Testis (tissue), 3 donors: ENCODE data around the gene DHCR24. TPM values are rescaled to one million over a fixed set of nuclear protein-coding genes. Genes with fewer than 3 reads are reported as not detected.
A peak's percentile ranks its signal among the peaks of the same experiment; 100 is the strongest.

Source experiments
- DNase-seq: peaks from one replicate; pipeline ENCODE4 v3.0.0-alpha.2; 2019
- H3K27ac ChIP-seq, 2 donors: fragments of 200-600 bp; sonication (generic); one replicate each; pipeline ENCODE4 v1.5.1; 2019
- H3K27me3 ChIP-seq: fragments of 200-600 bp; sonication (generic); one replicate; pipeline ENCODE4 v1.5.1; 2019
- H3K36me3 ChIP-seq: fragments of 200-600 bp; sonication (generic); one replicate; pipeline ENCODE4 v1.5.1; 2017; ENCODE audit warnings: low read depth; ENCODE audit errors: missing control alignments
- H3K4me1 ChIP-seq: fragments of 200-600 bp; sonication (generic); one replicate; pipeline ENCODE4 v1.5.1; 2019
- H3K4me3 ChIP-seq, 2 donors: fragments of 200-600 bp; sonication (generic); one replicate each; pipeline ENCODE4 v1.5.1; 2017 to 2019
- H3K9me3 ChIP-seq: fragments of 200-600 bp; sonication (generic); one replicate; pipeline ENCODE4 v1.5.1; 2017
- POLR2A ChIP-seq: fragments of 450-650 bp; IDR thresholded peaks from one replicate; pipeline ENCODE4 v1.6.1; 2017; ENCODE audit warnings: antibody characterized with exemption, mild to moderate bottlenecking, moderate library complexity
- WGBS, 2 donors: methylation state at CpG; one replicate each; pipeline ENCODE4 v1.1.5; 2018; 5-methylcytosine and 5-hydroxymethylcytosine counted together
- intact Hi-C: fragments of 100-400 bp; cut with DNase I; formaldehyde crosslinking; loops from one replicate; pipeline ENCODE4 v1.15.1; 2023; ENCODE audit warnings: low total_unique reads
- polyA plus RNA-seq: library from polyadenylated mRNA; stranded (reverse); fragments of 350-450 nt; fragmentation: Illumina TruSeq; extraction: RNeasy Lipid Tissue Mini Kit (QIAGEN cat#74804); gene quantifications from one replicate; pipeline ENCODE4 v1.2.3, GENCODE V29; 2014; ENCODE audit warnings: low read depth, low replicate concordance; ENCODE audit not compliant: insufficient read depth
- total RNA-seq, 2 donors: library from RNA; depleted of rRNA; stranded (reverse); fragments of >200 nt; gene quantifications; one replicate each; pipeline ENCODE4 v1.2.3, GENCODE V29; 2016
- TF ChIP-seq, protein P1 (sequence below), 3 experiments: fragments of 450-650 bp in 2 of 3; fragments of 200-600 bp in 1 of 3; sonication (generic) in 1 of 3; IDR thresholded peaks; one replicate each; pipeline ENCODE4 v1.5.1; 2016 to 2019; ENCODE audit warnings: antibody characterized with exemption in 3 of 3, mild to moderate bottlenecking in 2 of 3, moderate library complexity in 1 of 3

Gene DHCR24
- total and polyA plus RNA-seq, 3 donors from 2014 or later, result 48.5 to 127 (median 75.7) TPM

GRCh38 chr1:54814571-54814970 lies 72.4 kb downstream of the DHCR24 start:
- peak; percentile 2 for DNase-seq
- Histone ChIP-seq H3K4me1 (no peaks in the 10 kb centered on the region), H3K27ac (no peak overlapping the region), H3K36me3 (no peaks in the 10 kb centered on the region), H3K27me3 (no peaks in the 10 kb centered on the region), H3K4me3 (no peak overlapping the region), H3K9me3 (no peaks in the 10 kb centered on the region)
- 95 to 100% methylated on average over 3 to 5 of the region's 5 CpGs for WGBS, 2 donors
- intact Hi-C loops, result no loop called here
- TF ChIP-seq, protein P1, sequence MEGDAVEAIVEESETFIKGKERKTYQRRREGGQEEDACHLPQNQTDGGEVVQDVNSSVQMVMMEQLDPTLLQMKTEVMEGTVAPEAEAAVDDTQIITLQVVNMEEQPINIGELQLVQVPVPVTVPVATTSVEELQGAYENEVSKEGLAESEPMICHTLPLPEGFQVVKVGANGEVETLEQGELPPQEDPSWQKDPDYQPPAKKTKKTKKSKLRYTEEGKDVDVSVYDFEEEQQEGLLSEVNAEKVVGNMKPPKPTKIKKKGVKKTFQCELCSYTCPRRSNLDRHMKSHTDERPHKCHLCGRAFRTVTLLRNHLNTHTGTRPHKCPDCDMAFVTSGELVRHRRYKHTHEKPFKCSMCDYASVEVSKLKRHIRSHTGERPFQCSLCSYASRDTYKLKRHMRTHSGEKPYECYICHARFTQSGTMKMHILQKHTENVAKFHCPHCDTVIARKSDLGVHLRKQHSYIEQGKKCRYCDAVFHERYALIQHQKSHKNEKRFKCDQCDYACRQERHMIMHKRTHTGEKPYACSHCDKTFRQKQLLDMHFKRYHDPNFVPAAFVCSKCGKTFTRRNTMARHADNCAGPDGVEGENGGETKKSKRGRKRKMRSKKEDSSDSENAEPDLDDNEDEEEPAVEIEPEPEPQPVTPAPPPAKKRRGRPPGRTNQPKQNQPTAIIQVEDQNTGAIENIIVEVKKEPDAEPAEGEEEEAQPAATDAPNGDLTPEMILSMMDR (IDR thresholded peaks at IDR 0.05), result no peak
- TF ChIP-seq POLR2A, result no peak

DNA sequence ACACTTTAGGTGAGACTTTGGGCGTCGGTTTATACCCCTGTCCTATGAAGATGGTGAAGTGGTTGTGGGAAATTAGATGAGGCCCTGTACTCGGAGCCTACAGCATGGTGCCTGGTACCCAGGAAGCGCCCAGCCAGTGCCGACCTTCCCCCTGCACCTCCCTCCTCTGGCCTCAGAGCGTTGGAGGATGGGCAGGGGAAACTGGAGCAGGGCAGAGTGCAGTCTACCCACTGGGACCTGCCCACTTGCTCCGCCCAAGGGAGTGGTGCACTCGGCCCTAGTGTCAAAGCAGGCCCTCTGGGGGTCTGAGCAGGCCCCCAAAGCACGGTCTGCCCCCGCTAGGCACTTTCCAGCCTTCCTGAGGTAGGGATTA lies 72.9 kb downstream of the DHCR24 start:
- no peaks in the 10 kb centered on the region for H3K36me3 ChIP-seq
- H3K27me3 ChIP-seq, result no peaks in the 10 kb centered on the region
- no peaks in the 10 kb centered on the region for H3K9me3 ChIP-seq
- TF ChIP-seq POLR2A, result no peak
- TF ChIP-seq, protein P1 (IDR thresholded peaks at IDR 0.05), result no peak
- peak; percentile 3 for DNase-seq
- intact Hi-C loops, result no loop called here
- WGBS, 2 donors, result 82 to 89% methylated on average over 2 to 10 of the region's 10 CpGs
- no peak overlapping the region for H3K27ac ChIP-seq
- H3K4me1 ChIP-seq, result no peaks in the 10 kb centered on the region
- H3K4me3 ChIP-seq, result no peak overlapping the region

GRCh38 chr1:54813485-54814125 lies 73.4 kb downstream of the DHCR24 start:
- TF ChIP-seq POLR2A, result no peak
- TF ChIP-seq, protein P1 (IDR thresholded peaks at IDR 0.05), result no peak
- no peaks in the 10 kb centered on the region for H3K36me3 ChIP-seq
- no peak for DNase-seq

DNA sequence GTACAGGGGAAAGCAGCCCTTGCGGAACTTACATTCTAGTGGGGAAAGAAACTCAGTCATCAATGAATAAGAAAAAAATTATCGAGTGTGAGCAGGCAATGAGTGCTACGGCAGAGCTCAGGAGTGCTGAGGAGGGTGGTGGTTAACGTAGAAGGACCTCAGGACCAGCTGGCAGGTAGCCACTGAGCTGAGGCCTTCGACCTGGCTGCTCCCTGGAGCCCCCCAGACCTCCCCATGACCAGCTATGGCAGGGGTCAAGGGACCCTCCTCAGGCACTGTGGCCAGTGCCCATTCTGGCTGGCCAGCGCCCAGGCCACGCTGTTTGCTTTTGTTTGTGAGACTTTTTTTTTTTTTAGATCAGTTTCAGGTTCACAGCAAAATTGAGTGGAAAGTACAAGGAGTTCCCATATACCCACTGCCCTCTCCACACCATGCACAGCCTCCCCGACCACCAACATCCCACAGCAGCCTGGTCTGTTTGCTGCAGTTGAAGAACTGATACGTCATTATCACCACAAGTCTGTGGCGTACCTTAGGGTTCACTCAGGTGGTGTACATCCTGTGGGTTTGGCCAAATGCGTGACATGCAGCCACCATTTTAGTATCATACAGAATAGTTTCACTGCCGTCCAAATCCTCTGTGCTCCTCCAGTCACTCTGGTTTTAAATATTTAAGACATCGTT lies 74.1 kb downstream of the DHCR24 start:
- H3K27me3 ChIP-seq, result no peaks in the 10 kb centered on the region
- H3K4me1 ChIP-seq, result no peaks in the 10 kb centered on the region
- no peak for TF ChIP-seq POLR2A
- TF ChIP-seq, protein P1 (IDR thresholded peaks at IDR 0.05), result no peak
- H3K4me3 ChIP-seq, result no peak overlapping the region
- H3K9me3 ChIP-seq, result no peaks in the 10 kb centered on the region
- intact Hi-C loops, result no loop called here
- WGBS, 2 donors, result 81 to 88% methylated on average over 13 of the region's 13 CpGs
- H3K36me3 ChIP-seq, result no peaks in the 10 kb centered on the region
- H3K27ac ChIP-seq, result no peak overlapping the region
- DNase-seq, result no peak

More at GRCh38 chr1:54813485-54814125, 73.4 kb downstream of the DHCR24 start:
- Histone ChIP-seq H3K27me3 (no peaks in the 10 kb centered on the region), H3K9me3 (no peaks in the 10 kb centered on the region), H3K27ac (no peak overlapping the region), H3K4me3 (no peak overlapping the region), H3K4me1 (no peaks in the 10 kb centered on the region)
- WGBS, 2 donors, result 80 to 87% methylated on average over 13 of the region's 13 CpGs
- intact Hi-C loops, result no loop called here
